TTC549 (cell line): ENCODE data around the gene PRPF6.
"Not testable (repeated sequence)": the region's sequence is repeated elsewhere in the genome, so short reads cannot be mapped to it uniquely, and the experiment has no call there.

Experiments
- FAIRE-seq: peaks from 2 replicates; lab custom pipeline; 2012; peaks lifted over from hg19 to GRCh38; lab: Jason Lieb, UNC

PRPF6 gene

GRCh38 chr20:63960654-63961621 lies 20.0 kb upstream of the PRPF6 start:
- not testable (repeated sequence) for FAIRE-seq

DNA sequence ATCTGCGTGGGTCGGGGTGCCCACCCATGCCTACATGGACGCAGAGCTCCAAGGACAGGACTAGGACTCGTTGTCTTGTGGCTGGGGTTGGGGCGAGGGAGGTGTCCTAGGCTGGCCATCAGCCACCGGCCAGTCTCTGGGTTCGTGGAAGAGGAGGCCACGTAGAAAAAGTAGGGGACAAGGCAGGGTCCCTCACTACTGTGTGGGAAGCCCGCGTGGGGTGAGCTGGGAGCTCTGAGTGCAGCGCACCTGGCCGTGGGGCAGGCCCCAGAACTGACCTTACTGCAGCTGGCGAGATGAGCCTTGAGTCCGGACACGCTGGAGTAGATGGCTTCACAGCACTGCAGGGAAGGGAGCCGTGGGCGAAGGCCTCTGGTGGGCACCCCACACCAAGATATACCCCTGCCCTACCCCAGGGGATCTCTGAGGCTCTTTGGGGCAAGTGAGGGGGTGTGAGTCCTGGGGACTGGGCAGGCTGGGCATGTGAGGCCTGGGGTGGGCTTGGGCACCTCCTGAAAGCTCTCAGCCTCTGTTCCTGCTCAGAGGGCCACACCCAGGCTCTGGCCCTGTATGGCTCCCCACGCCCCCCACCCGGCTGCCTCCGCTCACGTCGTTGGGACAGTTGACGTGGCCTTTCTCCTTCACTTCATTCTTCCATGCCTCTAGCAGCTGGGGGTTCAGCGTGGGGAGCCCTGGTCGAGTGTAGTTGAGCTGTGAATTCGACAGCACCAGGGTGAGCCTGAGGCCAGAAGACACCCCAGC lies 19.1 kb upstream of the PRPF6 start:
- no peak for FAIRE-seq

GRCh38 chr20:63962426-63963347 lies 18.2 kb upstream of the PRPF6 start:
- FAIRE-seq, result no peak

- FAIRE-seq, result no peak
Observed at GRCh38 chr20:63963348-63963741, 17.6 kb upstream of the PRPF6 start.

GRCh38 chr20:63963784-63964301 lies 17.1 kb upstream of the PRPF6 start:
- no peak for FAIRE-seq

DNA sequence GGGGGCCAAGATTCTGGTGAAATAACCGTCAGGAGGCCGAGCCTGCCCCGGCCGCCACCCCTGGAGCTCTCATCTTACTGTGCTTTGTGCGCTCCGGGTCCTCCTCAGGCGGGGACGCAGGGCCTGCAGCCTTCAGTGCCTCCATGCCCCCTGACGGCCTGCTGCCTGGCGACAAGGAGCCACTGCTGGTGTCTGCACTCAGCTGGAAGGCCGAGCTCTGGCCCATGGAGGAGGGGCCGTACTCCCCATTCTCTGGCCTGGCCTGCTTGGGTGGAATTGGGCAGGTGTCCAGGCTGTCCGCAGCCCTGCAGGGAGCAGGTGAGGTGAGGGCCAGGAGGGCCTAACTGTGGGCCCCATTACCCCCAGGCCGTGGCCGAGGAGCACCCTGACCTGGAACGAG lies 16.5 kb upstream of the PRPF6 start:
- FAIRE-seq, result no peak

DNA sequence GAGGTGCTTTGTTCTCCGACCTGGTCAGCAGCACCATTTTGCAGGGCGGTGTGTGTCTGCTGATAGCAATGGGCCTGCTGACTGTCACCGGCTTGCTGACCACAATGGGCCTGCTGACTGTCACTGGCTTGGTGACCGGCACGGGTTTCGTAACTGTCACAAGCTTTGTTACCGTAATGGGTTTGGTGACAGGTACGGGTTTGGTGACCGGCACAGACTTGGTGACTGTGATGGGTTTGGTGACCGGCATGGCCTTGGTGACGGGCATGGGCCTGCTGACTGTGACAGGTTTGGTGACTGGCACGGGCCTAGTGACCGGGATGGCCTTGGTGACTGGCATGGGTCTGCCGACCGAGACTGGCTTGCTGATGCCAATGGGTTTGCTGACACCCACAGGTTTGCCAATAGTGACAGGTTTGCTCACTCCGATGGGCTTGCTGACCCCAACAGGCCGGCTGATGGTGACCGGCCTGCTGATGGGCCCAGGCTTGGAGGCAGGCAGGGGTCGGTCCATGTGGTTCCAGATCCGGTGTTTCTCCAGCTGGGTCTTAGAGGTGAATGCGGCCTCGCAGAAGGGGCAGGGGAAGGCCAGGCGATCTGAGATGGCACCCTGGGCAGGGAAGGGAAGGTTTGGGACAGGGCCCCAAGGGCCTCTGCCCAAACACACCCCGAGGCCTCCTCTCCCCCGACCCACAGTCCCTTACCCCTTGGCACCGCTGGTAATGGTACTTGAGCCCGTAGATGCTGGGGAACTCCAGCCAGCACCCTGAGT lies 14.6 kb upstream of the PRPF6 start:
- FAIRE-seq, result no peak

DNA sequence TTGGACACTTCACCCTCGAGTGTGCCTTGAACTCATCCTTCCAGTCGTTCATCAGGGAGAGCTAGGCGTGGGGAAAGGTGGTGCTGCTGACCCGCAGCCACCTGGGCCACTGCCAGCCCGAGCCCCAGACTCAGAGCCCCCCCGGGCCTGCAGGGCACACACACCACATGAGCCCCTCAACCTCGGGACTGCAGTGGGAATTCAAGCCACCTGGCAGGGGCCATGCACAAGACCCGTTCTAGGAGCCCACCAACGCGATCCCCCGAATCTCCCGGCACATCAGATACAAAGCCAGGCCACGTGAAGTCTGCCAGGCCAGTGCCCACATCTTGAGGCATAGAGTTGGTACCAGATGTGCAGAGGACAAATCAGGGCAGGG lies 14.0 kb upstream of the PRPF6 start:
- no peak for FAIRE-seq

GRCh38 chr20:63967330-63968135 lies 13.4 kb upstream of the PRPF6 start:
- no peak for FAIRE-seq

DNA sequence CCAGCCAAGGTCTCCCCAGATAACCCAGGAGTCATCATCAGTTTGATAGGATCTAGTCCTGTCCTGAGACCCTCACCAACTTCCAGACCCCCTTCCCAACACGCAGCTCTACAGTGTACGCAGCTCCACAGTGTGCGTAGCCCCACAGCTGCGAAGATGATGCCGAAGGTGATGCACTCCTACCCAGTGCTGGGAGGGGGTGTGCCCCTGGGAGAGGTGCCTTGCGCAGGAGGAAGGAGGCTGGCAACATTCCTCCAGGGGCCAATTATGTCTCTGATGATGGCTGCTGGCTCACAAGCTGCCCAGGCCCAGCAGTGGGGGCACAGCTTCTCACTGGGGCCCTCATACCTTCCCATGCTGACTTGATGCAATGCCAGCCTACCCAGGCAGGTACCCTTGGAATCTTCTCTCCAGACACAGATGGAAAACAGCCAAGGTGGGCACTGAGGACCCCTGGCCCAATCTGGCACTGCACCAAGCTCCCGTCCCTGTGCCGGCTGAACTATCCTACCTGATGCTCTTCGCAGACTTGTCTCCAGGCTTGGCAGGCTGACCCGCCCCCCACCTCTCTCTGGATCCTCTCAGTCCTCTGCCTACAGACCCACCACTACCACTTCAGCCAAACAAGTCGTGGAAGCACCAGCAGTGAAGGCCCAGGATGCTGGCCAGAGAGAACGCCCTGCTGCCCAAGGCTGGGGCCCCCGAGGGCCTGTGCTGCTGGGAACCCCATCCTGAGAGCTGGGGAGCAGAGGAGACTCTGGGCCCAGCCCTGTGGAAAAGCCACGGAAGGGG lies 12.6 kb upstream of the PRPF6 start:
- no peak for FAIRE-seq

DNA sequence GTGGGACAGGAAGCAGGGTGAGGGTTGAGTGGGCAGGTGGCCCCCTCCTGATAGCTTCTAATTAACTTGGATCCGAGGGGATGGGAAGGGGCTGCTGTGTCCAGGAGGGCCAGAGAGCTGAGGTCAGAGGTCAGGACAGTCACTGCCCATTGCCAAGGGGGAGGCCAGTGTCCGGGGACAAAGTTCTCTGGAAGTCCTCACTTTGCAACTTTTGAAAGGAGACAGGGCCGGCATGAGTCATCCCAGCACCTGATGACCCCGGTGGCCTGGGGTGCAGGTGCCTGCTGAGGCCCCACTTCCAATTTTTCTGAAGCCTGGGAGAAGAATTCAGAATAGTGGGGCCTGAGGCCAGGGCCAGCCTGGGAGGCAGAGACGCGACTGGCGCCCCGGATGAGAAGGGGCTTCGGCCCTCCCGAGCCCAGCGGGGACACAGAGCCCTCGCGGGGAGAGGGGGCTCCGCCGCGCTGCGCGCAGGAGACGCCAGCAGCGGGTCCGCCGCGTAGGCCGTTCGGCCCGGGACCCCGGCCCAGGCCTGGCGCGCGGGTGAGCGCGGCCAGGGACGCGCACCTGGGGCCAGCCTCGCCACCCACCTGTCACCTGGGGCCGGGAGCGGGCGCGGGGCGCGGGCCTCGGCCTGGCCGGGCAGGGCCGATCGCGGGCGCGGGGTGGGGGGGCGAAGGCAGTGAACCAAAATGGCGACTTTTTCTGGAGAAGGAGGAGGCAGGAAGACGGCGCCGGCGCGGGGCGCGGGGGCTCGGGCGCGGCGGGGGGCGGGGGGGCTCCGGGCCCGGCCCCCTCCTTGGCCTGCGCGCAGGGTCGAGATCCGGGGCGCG lies 11.8 kb upstream of the PRPF6 start:
- no peak for FAIRE-seq

GRCh38 chr20:63969838-63970713 lies 10.9 kb upstream of the PRPF6 start, which contains the start of gene ZNF512B:
ZNF512B (minus strand) TSS chr20:63969930; CDS start chr20:63967950, 1,980 bp downstream.
- no peak for FAIRE-seq

DNA sequence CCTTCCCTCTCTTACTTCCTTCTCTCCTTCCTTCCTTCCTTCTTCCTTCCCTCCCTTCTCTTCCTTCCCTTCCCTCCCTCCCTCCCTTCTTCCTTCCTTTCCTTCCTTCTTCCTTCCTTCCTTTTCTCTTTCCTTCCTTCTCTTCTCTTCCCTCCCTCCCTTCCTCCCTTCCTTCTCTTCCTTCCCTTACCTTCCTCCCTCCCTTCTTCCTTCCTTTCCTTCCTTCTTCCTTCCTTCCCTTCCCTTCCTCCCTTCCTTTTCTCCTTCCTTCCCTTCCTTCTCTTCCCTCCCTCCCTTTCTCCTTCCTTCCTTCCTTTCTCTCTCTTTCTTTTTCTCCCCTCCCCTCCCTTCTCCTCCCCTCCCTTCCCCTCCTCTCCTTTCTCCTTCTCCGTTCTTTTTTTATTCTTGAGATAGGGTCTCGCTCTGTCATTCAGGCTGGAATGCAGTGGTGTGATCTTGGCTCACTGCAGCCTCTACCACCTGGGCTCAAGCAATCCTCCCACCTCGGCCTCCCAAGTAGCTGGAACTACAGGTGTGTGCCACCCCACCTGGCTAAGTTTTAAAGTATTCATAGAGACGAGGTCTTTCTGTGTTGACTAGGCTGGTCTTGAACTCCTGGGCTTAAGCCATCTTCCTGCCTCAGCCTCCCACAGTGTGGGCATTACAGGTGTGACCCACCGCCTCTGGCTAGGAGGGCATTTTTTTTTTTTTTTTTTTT lies 10.1 kb upstream of the PRPF6 start:
- no peak for FAIRE-seq

DNA sequence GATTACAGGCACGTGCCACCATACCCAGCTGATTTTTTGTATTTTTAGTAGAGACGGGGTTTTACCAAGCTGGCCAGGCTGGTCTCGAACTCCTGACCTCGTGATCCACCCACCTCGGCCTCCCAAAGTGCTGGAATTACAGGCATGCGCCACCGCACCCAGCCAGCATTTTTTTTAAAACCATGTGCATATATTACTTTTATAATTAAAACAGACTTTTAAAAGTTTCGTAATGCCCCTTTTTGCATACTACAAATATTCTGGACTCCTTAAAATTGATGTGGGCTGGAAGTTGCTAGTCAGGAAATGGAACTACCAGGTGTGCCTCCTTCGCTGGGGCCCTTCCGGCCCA lies 9.0 kb upstream of the PRPF6 start:
- not testable (repeated sequence) for FAIRE-seq

DNA sequence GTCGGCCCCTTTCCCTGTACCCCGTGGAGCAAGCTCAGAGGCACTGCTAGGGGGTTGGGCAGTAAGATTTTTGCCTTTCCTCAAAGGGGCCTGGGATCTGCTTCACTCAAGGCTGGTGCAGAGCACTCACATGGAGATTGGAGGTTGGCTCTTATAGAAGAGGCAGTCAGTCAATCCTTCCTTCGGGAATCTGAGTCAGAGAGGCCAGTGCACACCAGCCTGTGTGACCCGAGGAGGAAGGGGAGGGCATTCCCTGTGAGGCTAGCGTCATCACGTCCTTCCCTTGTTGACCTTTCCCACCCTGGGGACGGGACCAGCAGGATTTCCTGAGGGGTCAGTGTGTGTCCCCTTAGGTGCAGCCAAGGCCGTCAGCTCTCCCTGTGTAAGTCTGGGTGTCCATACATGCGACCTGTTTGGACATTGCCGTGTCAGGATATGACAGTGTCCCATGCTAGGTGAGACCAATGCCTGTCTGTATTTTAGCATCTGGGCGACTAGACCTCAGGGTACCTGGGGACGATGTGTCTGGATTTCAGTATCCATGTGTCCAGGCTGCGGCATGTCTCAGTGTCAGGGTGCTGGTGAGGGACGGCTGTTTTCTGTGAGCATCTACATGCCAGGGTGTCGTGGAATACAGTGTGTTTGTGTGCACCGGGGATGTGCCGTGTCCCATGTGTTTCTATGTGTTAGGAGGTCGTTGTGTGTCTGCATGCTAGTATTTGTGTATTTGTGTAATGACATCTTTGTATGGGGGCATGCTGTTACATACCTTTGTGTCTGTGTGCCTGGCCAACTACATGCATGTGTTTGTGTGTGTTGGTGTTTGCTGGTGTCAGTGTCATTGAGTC lies 8.4 kb upstream of the PRPF6 start:
- no peak for FAIRE-seq

DNA sequence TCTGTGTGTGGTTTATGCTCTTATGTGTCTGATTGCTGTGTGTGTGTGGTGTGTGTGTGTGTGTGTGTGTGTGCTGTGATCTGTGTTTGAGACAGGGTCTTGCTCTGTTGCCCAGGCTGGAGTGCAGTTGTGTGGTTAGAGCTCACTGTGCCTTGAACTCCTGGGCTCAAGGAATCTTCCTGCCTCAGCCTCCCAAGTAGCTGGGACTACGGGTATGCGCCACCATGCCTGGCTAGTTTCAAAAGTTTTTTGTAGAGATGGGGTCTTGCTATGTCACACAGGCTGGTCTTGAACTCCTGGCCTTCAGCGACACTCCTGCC lies 7.8 kb upstream of the PRPF6 start:
- no peak for FAIRE-seq
